Esophagus muscularis mucosa (tissue), 4 donors: ENCODE data around the gene CCNY. TPM values are rescaled to one million over a fixed set of nuclear protein-coding genes. Genes with fewer than 3 reads are reported as not detected.

ENCODE experiments used
- DNase-seq: peaks from one replicate; pipeline ENCODE4 v3.0.0-alpha.2; 2017; ENCODE audit errors: extremely low spot score
- H3K27ac ChIP-seq, 4 donors: fragments of 200-600 bp; sonication (generic); replicated peaks in 1 of 4; 1 replicate in 3 of 4; 2 replicates in 1 of 4; pipeline ENCODE4 v1.5.1; 2016 to 2019; ENCODE audit warnings: mild to moderate bottlenecking in 1 of 4
- H3K27me3 ChIP-seq, 4 donors: fragments of 200-600 bp; sonication (generic); one replicate each; pipeline versions ENCODE4 v1.5.1 to v1.6.0; 2016 to 2019
- H3K36me3 ChIP-seq, 4 donors: fragments of 200-600 bp; sonication (generic); one replicate each; pipeline ENCODE4 v1.5.1; 2016 to 2019
- H3K4me1 ChIP-seq, 4 donors: fragments of 200-600 bp; sonication (generic); one replicate each; pipeline ENCODE4 v1.5.1; 2016 to 2019
- H3K4me3 ChIP-seq, 4 donors: fragments of 200-600 bp; sonication (generic); 1 replicate in 2 of 4; 2 replicates in 2 of 4; pipeline ENCODE4 v1.5.1; 2016 to 2019; ENCODE audit warnings: mild to moderate bottlenecking in 4 of 4, moderate library complexity in 1 of 4
- H3K9me3 ChIP-seq, 4 donors: fragments of 200-600 bp; sonication (generic); 1 replicate in 3 of 4; 2 replicates in 1 of 4; pipeline ENCODE4 v1.5.1; 2016 to 2019
- EP300 ChIP-seq: sonication (generic); formaldehyde crosslinking; IDR thresholded peaks from one replicate; pipeline ENCODE4 v1.6.1; 2017; ENCODE audit warnings: antibody characterized with exemption
- POLR2A ChIP-seq: fragments of 450-650 bp; IDR thresholded peaks from one replicate; pipeline ENCODE4 v1.6.1; 2017; ENCODE audit warnings: antibody characterized with exemption, moderate library complexity, mild to moderate bottlenecking, low read depth
- POLR2AphosphoS5 ChIP-seq, 2 donors: sonication (generic); formaldehyde crosslinking; IDR thresholded peaks; one replicate each; pipeline ENCODE4 v1.6.1; 2017; ENCODE audit warnings: antibody characterized with exemption in 2 of 2
- WGBS: methylation state at CpG from one replicate; pipeline ENCODE4 v1.1.5; 2018; 5-methylcytosine and 5-hydroxymethylcytosine counted together
- intact Hi-C: fragments of 100-400 bp; cut with DNase I; formaldehyde crosslinking; loops from one replicate; pipeline ENCODE4 v1.15.1; 2023
- total RNA-seq, 4 donors: library from RNA; depleted of rRNA; stranded (reverse); fragments of >200 nt; gene quantifications; one replicate each; pipeline versions ENCODE4 v1.1.0 to v1.2.1, GENCODE V29; 2016
- TF ChIP-seq, protein P1 (sequence below), 3 experiments: fragments of 200-600 bp in 2 of 3; fragments of 450-650 bp in 1 of 3; sonication (generic) in 2 of 3; IDR thresholded peaks; one replicate each; pipeline ENCODE4 v1.5.1; 2017 to 2019; ENCODE audit warnings: antibody characterized with exemption in 3 of 3, mild to moderate bottlenecking in 2 of 3, moderate library complexity in 1 of 3

The CCNY gene
- total RNA-seq, 4 donors from 2014 or later = 36.6 to 53.5 (median 47.0) TPM

DNA sequence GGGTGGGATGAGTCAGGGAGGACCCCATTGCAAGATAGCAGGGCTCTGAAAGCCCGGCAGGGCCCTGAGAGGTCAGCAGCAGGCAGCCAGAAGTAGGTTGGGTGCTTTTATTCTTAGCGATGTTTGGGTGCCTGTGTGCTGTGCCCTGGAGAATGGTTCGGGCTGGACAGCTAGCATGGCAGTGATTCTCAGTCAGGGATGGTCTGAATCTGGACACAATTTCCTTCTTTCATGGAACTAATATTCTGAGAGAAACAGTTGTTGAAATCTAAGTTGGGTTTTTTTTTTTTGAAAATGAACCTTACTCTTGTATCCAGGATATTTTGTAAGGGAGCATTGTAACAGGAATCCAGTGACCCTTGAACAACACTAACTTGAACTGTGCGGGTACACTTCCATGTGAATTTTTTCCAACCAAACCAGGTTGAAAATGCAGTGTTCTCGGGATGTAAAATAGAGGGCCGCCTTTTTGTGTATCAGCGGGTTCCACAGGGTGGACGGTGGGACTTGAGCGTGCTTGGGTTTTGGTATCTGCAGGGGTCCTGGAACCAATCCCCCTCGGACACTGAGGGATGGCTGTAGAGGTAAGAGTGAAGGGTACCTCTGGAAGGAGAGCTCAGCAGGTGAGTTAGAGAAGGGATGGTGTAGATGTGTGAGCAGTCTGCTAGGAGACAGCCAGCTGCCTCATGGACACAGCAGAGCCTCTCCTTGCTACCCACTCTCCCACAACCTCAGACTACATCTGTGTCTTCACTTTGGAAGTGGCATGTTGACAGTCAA is 12.5 kb downstream of the CCNY start:
- Histone ChIP-seq H3K9me3 (no peaks in the 10 kb centered on the region), H3K36me3 (no peaks in the 10 kb centered on the region), H3K4me3 (no peak overlapping the region), H3K27ac (no peak overlapping the region), H3K27me3 (no peaks in the 10 kb centered on the region), H3K4me1 (peaks cover 75 to 83% (median 80%) of the 10 kb centered on the region in 4 donors)
- no peak for TF ChIP-seq EP300
- TF ChIP-seq, protein P1, sequence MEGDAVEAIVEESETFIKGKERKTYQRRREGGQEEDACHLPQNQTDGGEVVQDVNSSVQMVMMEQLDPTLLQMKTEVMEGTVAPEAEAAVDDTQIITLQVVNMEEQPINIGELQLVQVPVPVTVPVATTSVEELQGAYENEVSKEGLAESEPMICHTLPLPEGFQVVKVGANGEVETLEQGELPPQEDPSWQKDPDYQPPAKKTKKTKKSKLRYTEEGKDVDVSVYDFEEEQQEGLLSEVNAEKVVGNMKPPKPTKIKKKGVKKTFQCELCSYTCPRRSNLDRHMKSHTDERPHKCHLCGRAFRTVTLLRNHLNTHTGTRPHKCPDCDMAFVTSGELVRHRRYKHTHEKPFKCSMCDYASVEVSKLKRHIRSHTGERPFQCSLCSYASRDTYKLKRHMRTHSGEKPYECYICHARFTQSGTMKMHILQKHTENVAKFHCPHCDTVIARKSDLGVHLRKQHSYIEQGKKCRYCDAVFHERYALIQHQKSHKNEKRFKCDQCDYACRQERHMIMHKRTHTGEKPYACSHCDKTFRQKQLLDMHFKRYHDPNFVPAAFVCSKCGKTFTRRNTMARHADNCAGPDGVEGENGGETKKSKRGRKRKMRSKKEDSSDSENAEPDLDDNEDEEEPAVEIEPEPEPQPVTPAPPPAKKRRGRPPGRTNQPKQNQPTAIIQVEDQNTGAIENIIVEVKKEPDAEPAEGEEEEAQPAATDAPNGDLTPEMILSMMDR (IDR thresholded peaks at IDR 0.05) = no peak
- TF ChIP-seq POLR2AphosphoS5 (IDR thresholded peaks at IDR 0.05) = no peak
- TF ChIP-seq POLR2A = no peak
- intact Hi-C loops = no loop called here
- no peak for DNase-seq
- 96% methylated on average over 10 of the region's 10 CpGs for WGBS

- Histone ChIP-seq H3K27ac (no peak overlapping the region), H3K27me3 (no peaks in the 10 kb centered on the region), H3K9me3 (no peaks in the 10 kb centered on the region), H3K4me3 (no peak overlapping the region), H3K4me1 (peaks cover 75 to 88% (median 85%) of the 10 kb centered on the region in 4 donors), H3K36me3 (no peaks in the 10 kb centered on the region)
- intact Hi-C loops = no loop called here
- no peak for DNase-seq
- WGBS = 100% methylated on average over 2 of the region's 2 CpGs
- no peak for TF ChIP-seq POLR2A
- TF ChIP-seq EP300 = no peak
- no peak for TF ChIP-seq POLR2AphosphoS5 (IDR thresholded peaks at IDR 0.05)
- TF ChIP-seq, protein P1 (IDR thresholded peaks at IDR 0.05) = no peak
These were observed 13.1 kb downstream of the CCNY start for GRCh38 chr10:35349389-35349915.

GRCh38 chr10:35351021-35351420 is 14.7 kb downstream of the CCNY start:
- 72% methylated on average over 2 of the region's 2 CpGs for WGBS
- Histone ChIP-seq H3K27me3 (no peaks in the 10 kb centered on the region), H3K4me3 (no peak overlapping the region), H3K36me3 (no peaks in the 10 kb centered on the region), H3K27ac (no peak overlapping the region), H3K9me3 (no peaks in the 10 kb centered on the region), H3K4me1 (peaks cover 72 to 94% (median 86%) of the 10 kb centered on the region in 4 donors)
- DNase-seq = no peak
- intact Hi-C loops = no loop called here
- TF ChIP-seq EP300 = no peak
- TF ChIP-seq POLR2AphosphoS5 (IDR thresholded peaks at IDR 0.05) = no peak
- no peak for TF ChIP-seq POLR2A
- TF ChIP-seq, protein P1 (IDR thresholded peaks at IDR 0.05) = no peak

DNA sequence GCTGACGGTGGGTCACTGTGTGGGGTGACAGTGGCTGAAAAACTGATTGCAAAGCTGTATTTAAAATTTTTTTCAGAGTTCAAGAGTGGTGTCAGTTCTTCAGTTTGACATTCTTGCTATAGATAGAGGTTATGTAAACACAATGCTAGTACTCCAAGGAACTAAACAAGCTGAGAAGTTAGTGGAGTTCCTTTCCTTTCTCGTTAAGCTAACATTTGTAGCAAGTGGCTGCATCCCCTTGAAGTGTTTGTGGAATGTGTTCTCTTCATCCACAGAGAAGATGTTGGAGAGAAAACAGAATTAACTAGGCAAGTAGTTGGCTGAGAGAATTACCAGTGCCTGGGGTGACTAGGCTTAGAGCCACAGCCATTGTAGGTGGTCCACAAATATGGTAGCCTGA is 15.8 kb downstream of the CCNY start:
- H3K4me3 ChIP-seq = no peak overlapping the region
- no peak for DNase-seq
- H3K27me3 ChIP-seq = no peaks in the 10 kb centered on the region
- intact Hi-C loops = no loop called here
- no peaks in the 10 kb centered on the region for H3K36me3 ChIP-seq
- no peak overlapping the region for H3K27ac ChIP-seq
- peaks cover 68 to 92% (median 86%) of the 10 kb centered on the region in 4 donors for H3K4me1 ChIP-seq
- TF ChIP-seq EP300 = no peak
- TF ChIP-seq POLR2A = no peak
- no peak for TF ChIP-seq POLR2AphosphoS5 (IDR thresholded peaks at IDR 0.05)
- TF ChIP-seq, protein P1 (IDR thresholded peaks at IDR 0.05) = no peak
- WGBS = 87% methylated on average over 2 of the region's 2 CpGs
- H3K9me3 ChIP-seq = no peaks in the 10 kb centered on the region
